Posterior cingulate gyrus (tissue), 11 donors: ENCODE results near the gene CRYAB.

ENCODE experiments used
- DNase-seq, 10 donors: peaks; one replicate each; pipeline versions ENCODE4 v3.0.0 to v3.0.0-alpha.2; 2020 to 2021; ENCODE audit warnings: mixed read lengths in 3 of 10
- intact Hi-C: fragments of 100-400 bp; cut with DNase I; formaldehyde crosslinking; loops from one replicate; pipeline ENCODE4 v1.15.1; 2023

Gene CRYAB

DNA sequence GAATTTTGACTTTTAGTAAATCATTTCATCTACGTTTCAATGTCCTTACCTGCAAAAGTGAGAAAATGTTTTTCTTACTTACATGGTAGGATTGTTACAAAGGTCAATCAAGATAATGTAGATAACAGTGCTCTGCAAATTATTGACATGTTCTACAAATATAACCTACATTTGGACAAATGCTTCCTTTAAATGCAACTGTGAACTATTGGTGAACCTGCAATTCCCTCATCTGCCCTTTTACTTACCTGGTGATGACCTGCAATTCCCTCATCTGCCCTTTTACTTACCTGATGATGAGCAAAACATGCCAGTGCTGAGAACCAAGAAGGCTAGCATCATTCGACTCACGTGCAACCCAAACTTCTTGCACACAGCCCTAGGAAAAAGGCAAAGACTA lies 51.3 kb downstream of the CRYAB start:
- intact Hi-C loops, result no loop called here
- DNase-seq, result no peak
